Keratinocyte (primary cell): ENCODE measurements around the gene ISG15. TPM values are rescaled to one million over a fixed set of nuclear protein-coding genes. Genes with fewer than 3 reads are reported as not detected.

ENCODE experiments used
- DNase-seq: peaks from one replicate; pipeline ENCODE4 v3.0.0-alpha.2; 2011; ENCODE audit warnings: low read depth, missing footprints, low spot score
- FAIRE-seq: peaks from 2 replicates; lab custom pipeline; 2011; peaks lifted over from hg19 to GRCh38; lab: Jason Lieb, UNC
- H2AFZ ChIP-seq: 2 replicates; pipeline ENCODE4 v1.6.0; 2012; ENCODE audit warnings: low read length, control low read depth, inconsistent platforms; ENCODE audit not compliant: control insufficient read depth
- H3K27ac ChIP-seq: 2 replicates; pipeline ENCODE4 v1.5.1; 2011; ENCODE audit warnings: low read length; ENCODE audit not compliant: control insufficient read depth, insufficient read depth
- H3K27me3 ChIP-seq: 3 replicates; pipeline ENCODE4 v1.6.0; 2011; ENCODE audit warnings: low read length; ENCODE audit not compliant: control insufficient read depth, insufficient read depth; ENCODE audit errors: extremely low read depth
- H3K36me3 ChIP-seq, 2 experiments: 2 replicates in 1 of 2; 3 replicates in 1 of 2; pipeline ENCODE4 v1.5.1; 2011; ENCODE audit warnings: low read length in 2 of 2, mild to moderate bottlenecking in 1 of 2; ENCODE audit not compliant: control insufficient read depth in 2 of 2, insufficient read depth in 2 of 2; ENCODE audit errors: extremely low read depth in 1 of 2
- H3K4me1 ChIP-seq: 3 replicates; pipeline ENCODE4 v1.5.1; 2011; ENCODE audit warnings: low read length; ENCODE audit not compliant: control insufficient read depth, insufficient read depth; ENCODE audit errors: extremely low read depth
- H3K4me2 ChIP-seq: 3 replicates; pipeline ENCODE4 v1.6.0; 2011; ENCODE audit warnings: low read depth, low read length; ENCODE audit not compliant: control insufficient read depth, insufficient read depth; ENCODE audit errors: extremely low read depth
- H3K4me3 ChIP-seq, 3 experiments: fragments of 200-600 bp in 1 of 3; sonication (generic) in 1 of 3; 2 replicates in 2 of 3; 3 replicates in 1 of 3; pipeline ENCODE4 v1.5.1; 2011 to 2016; ENCODE audit warnings: low read length in 3 of 3, mild to moderate bottlenecking in 3 of 3, control low read depth in 2 of 3, inconsistent platforms in 1 of 3, low read depth in 1 of 3, mixed read lengths in 1 of 3, mixed run types in 1 of 3, moderate library complexity in 1 of 3; ENCODE audit not compliant: control insufficient read depth in 2 of 3, insufficient read depth in 2 of 3; ENCODE audit errors: extremely low read depth in 1 of 3
- H3K79me2 ChIP-seq: 2 replicates; pipeline ENCODE4 v1.6.0; 2012; ENCODE audit warnings: low read length; ENCODE audit not compliant: control insufficient read depth, insufficient read depth
- H3K9ac ChIP-seq: 3 replicates; pipeline ENCODE4 v1.6.0; 2011; ENCODE audit warnings: low read length; ENCODE audit not compliant: control insufficient read depth, insufficient read depth; ENCODE audit errors: extremely low read depth
- H3K9me1 ChIP-seq: 3 replicates; pipeline ENCODE4 v1.6.0; 2011; ENCODE audit warnings: low read length; ENCODE audit not compliant: control insufficient read depth, insufficient read depth; ENCODE audit errors: extremely low read depth
- H3K9me3 ChIP-seq: 2 replicates; pipeline ENCODE4 v1.5.1; 2012; ENCODE audit warnings: low read depth, low read length; ENCODE audit not compliant: control insufficient read depth
- H4K20me1 ChIP-seq: 3 replicates; pipeline ENCODE4 v1.6.0; 2011; ENCODE audit warnings: low read length; ENCODE audit not compliant: control insufficient read depth, insufficient read depth; ENCODE audit errors: extremely low read depth
- EZH2 ChIP-seq: IDR thresholded peaks from one replicate; pipeline ENCODE4 v1.6.1; 2012; ENCODE audit warnings: inconsistent platforms, mild to moderate bottlenecking, low read length, moderate library complexity
- dilution Hi-C: fragments of 300-500 bp; cut with MboI; formaldehyde crosslinking; loops from one replicate; pipeline ENCODE4 v1.7.0; 2020; ENCODE audit warnings: low sequenced_read_pairs; ENCODE audit not compliant: extremely low pct_ligation_motif_present
- polyA plus RNA-seq, 5 experiments: library from polyadenylated mRNA; depleted of rRNA in 3 of 5; stranded (reverse) in 3 of 5; stranded (forward) in 1 of 5; unstranded in 1 of 5; fragments of >200 nt; gene quantifications; 1 replicate in 1 of 5; 2 replicates in 3 of 5; 3 replicates in 1 of 5; pipeline versions ENCODE4 v1.2.1 to v1.2.3, GENCODE V29; 2011 to 2012; ENCODE audit warnings: missing spikeins in 2 of 5, low read depth in 1 of 5, low replicate concordance in 1 of 5
- TF ChIP-seq, protein P1 (sequence below), 3 experiments: IDR thresholded peaks in 1 of 3; conservative IDR thresholded peaks in 1 of 3; optimal IDR thresholded peaks in 1 of 3; 2 replicates in 2 of 3; 3 replicates in 1 of 3; pipeline versions ENCODE3 to v1.5.1; 2011; ENCODE audit warnings: low read length in 3 of 3, mild to moderate bottlenecking in 3 of 3, moderate library complexity in 2 of 3, control low read depth in 1 of 3, inconsistent platforms in 1 of 3; ENCODE audit not compliant: insufficient read depth in 2 of 3; ENCODE audit errors: extremely low read depth in 1 of 3

The ISG15 gene
- polyA plus RNA-seq, 1 donor (not counting 4 experiments of a cell fraction or from before 2014, with no cell fraction given), result 246 TPM

DNA sequence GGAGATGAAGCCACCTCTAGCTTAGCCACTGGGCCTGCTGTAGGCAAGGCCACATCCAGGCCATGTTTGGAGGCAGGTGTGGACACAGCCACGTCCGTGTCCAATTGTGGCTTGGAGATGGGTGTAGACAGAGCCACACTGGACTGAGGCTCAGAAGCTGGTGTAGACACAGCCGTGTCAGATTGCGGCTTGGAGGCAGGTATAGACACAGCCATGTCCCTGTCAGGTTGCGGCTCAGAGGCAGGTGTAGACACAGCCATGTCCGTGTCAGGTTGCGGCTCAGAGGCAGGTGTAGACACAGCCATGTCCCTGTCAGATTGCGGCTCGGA lies 33.6 kb upstream of the ISG15 start:
- no peaks in the 10 kb centered on the region for H3K9me3 ChIP-seq
- no peak for FAIRE-seq

DNA sequence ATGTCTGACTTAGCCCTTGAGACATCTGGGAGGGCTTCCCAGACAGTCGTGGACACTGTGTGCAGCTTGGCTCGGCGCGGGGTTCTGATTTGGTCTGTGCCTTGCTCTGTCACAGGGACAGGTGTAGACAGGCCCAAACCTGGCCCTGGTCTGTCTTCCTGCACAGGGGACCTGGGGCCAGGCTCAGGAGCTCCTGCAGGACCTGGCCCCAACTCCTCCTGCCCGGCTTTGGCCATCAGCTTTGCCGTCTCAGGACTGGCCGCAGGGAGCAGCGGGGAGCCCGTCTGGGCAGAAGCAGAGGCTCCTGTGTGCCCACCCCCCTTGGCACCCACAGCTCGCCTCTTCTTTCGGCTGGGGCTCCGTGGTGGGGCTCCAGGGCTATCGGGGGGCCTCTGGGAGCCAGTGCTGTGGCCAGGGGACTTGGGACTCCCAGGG lies 33.1 kb upstream of the ISG15 start:
- peaks cover 47% of the 10 kb centered on the region for H3K27me3 ChIP-seq

More for the DNA sequence above, 33.6 kb upstream of the ISG15 start:
- Histone ChIP-seq H3K27ac (no peak overlapping the region), H3K79me2 (no peaks in the 10 kb centered on the region), H3K9ac (no peak overlapping the region), H3K4me1 (peaks cover 4% of the 10 kb centered on the region), H3K9me1 (no peaks in the 10 kb centered on the region), H3K27me3 (peaks cover 47% of the 10 kb centered on the region), H3K36me3 (no peaks in the 10 kb centered on the region), H3K4me2 (no peak overlapping the region), H3K4me3 (no peak overlapping the region), H4K20me1 (no peaks in the 10 kb centered on the region), H2AFZ (no peak overlapping the region)
- no peak for DNase-seq
- TF ChIP-seq EZH2, result no peak
- TF ChIP-seq, protein P1, sequence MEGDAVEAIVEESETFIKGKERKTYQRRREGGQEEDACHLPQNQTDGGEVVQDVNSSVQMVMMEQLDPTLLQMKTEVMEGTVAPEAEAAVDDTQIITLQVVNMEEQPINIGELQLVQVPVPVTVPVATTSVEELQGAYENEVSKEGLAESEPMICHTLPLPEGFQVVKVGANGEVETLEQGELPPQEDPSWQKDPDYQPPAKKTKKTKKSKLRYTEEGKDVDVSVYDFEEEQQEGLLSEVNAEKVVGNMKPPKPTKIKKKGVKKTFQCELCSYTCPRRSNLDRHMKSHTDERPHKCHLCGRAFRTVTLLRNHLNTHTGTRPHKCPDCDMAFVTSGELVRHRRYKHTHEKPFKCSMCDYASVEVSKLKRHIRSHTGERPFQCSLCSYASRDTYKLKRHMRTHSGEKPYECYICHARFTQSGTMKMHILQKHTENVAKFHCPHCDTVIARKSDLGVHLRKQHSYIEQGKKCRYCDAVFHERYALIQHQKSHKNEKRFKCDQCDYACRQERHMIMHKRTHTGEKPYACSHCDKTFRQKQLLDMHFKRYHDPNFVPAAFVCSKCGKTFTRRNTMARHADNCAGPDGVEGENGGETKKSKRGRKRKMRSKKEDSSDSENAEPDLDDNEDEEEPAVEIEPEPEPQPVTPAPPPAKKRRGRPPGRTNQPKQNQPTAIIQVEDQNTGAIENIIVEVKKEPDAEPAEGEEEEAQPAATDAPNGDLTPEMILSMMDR (optimal IDR thresholded peaks at IDR 0.05 in 1 of 3, IDR thresholded peaks at IDR 0.05 in 1 of 3, conservative IDR thresholded peaks at IDR 0.05 in 1 of 3; ENCODE audit: extremely low read depth in 1 of 3, insufficient read depth in 2 of 3, low read length in 3 of 3), result no peak
- dilution Hi-C loops, result no loop called here

More for the DNA sequence above, 33.1 kb upstream of the ISG15 start:
- Histone ChIP-seq H3K4me1 (peaks cover 4% of the 10 kb centered on the region), H3K9me3 (no peaks in the 10 kb centered on the region), H2AFZ (no peak overlapping the region), H3K4me3 (no peak overlapping the region), H3K79me2 (no peaks in the 10 kb centered on the region), H3K4me2 (no peak overlapping the region), H4K20me1 (no peaks in the 10 kb centered on the region), H3K27ac (no peak overlapping the region), H3K9ac (no peak overlapping the region), H3K9me1 (no peaks in the 10 kb centered on the region), H3K36me3 (no peaks in the 10 kb centered on the region)
- no peak for DNase-seq
- TF ChIP-seq, protein P1 (optimal IDR thresholded peaks at IDR 0.05 in 1 of 3, IDR thresholded peaks at IDR 0.05 in 1 of 3, conservative IDR thresholded peaks at IDR 0.05 in 1 of 3; ENCODE audit: extremely low read depth in 1 of 3, insufficient read depth in 2 of 3, low read length in 3 of 3), result no peak
- TF ChIP-seq EZH2, result no peak
- FAIRE-seq, result no peak
- dilution Hi-C loops, result no loop called here
